ENCODE data around the gene JUNB. TPM values are rescaled to one million over a fixed set of nuclear protein-coding genes. Genes with fewer than 3 reads are reported as not detected.
"Not testable (repeated sequence)": the region's sequence is repeated elsewhere in the genome, so short reads cannot be mapped to it uniquely, and the experiment has no call there.

JUNB gene
- total and polyA plus RNA-seq, 10 donors = 57.5 to 363 (median 169) TPM

- peak in 1 of 11 experiments; percentile 8 for TF ChIP-seq CTCF (IDR thresholded peaks at IDR 0.05 in 8 of 11, conservative IDR thresholded peaks at IDR 0.05 in 3 of 11)
- H3K4me1 ChIP-seq = peaks cover 27 to 67% (median 55%) of the 10 kb centered on the region in 6 donors
- H3K36me3 ChIP-seq = peaks cover 0 to 38% (median 9%) of the 10 kb centered on the region in 6 donors
- intact Hi-C loops (cut with DNase I; ENCODE audit: low total_unique reads) = loop anchor here (5.0 kb wide), 1 partner anchor 35 kb away; no protein-coding TSS in a partner anchor
- not testable (repeated sequence) for H3K27ac ChIP-seq, DNase-seq, H3K9me3 ChIP-seq, H3K4me3 ChIP-seq
- peaks cover 0 to 17% (median 0%) of the 10 kb centered on the region in 7 donors for H3K27me3 ChIP-seq (replicated peaks in 1 of 7)
- 94 to 98% (median 96%) methylated on average over 7 of the region's 7 CpGs for WGBS, 5 donors
Measured at GRCh38 chr19:12797607-12798006, 6.3 kb downstream of the JUNB start.

- no peaks in the 10 kb centered on the region for H3K9me3 ChIP-seq
- H3K36me3 ChIP-seq = peaks cover 0 to 38% (median 9%) of the 10 kb centered on the region in 6 donors
- intact Hi-C loops (cut with DNase I; ENCODE audit: low total_unique reads) = loop anchor here (5.0 kb wide), 1 partner anchor 38 kb away; no protein-coding TSS in a partner anchor
- TF ChIP-seq POLR2A (IDR thresholded peaks at IDR 0.05) (no peak), POLR2AphosphoS5 (IDR thresholded peaks at IDR 0.05) (no peak), CTCF (IDR thresholded peaks at IDR 0.05 in 8 of 11, conservative IDR thresholded peaks at IDR 0.05 in 3 of 11) (no peak)
- H3K27ac ChIP-seq = peak overlapping the region in 2 of 8 donors; percentile 80 to 82
- peak overlapping the region in 3 of 8 donors; percentile 86 to 90 (median 89) for H3K4me3 ChIP-seq
- H3K4me1 ChIP-seq = peaks cover 20 to 61% (median 44%) of the 10 kb centered on the region in 6 donors
- peaks cover 0 to 20% (median 0%) of the 10 kb centered on the region in 7 donors for H3K27me3 ChIP-seq (replicated peaks in 1 of 7)
- DNase-seq = no peak
- WGBS, 5 donors = 94 to 97% (median 95%) methylated on average over 13 to 18 of the region's 18 CpGs
Measured at GRCh38 chr19:12799742-12800465, 8.6 kb downstream of the JUNB start.

GRCh38 chr19:12800466-12800770, 9.1 kb downstream of the JUNB start:
- Histone ChIP-seq H3K27ac (peak overlapping the region in 2 of 8 donors; percentile 80 to 82), H3K27me3 (replicated peaks in 1 of 7) (peaks cover 0 to 20% (median 0%) of the 10 kb centered on the region in 7 donors), H3K4me3 (peak overlapping the region in 6 of 8 donors; percentile 11 to 90 (median 78)), H3K9me3 (no peaks in the 10 kb centered on the region), H3K4me1 (peaks cover 20 to 55% (median 39%) of the 10 kb centered on the region in 6 donors), H3K36me3 (peaks cover 0 to 38% (median 9%) of the 10 kb centered on the region in 6 donors)
- TF ChIP-seq POLR2A (IDR thresholded peaks at IDR 0.05) (no peak), CTCF (IDR thresholded peaks at IDR 0.05 in 8 of 11, conservative IDR thresholded peaks at IDR 0.05 in 3 of 11) (no peak), POLR2AphosphoS5 (IDR thresholded peaks at IDR 0.05) (no peak)
- intact Hi-C loops (cut with DNase I; ENCODE audit: low total_unique reads) = no loop called here
- no peak for DNase-seq
- WGBS, 5 donors = 67 to 92% (median 86%) methylated on average over 1 of the region's 1 CpG; no CpG with 5 or more reads in 1 of the 5 donors

GRCh38 chr19:12800923-12801465, 9.7 kb downstream of the JUNB start:
- Histone ChIP-seq H3K4me3 (peak overlapping the region; percentile 51 to 90 (median 78)), H3K27me3 (replicated peaks in 1 of 7) (peaks cover 0 to 20% (median 0%) of the 10 kb centered on the region in 7 donors), H3K27ac (peak overlapping the region in 7 of 8 donors; percentile 52 to 82 (median 73)), H3K4me1 (peaks cover 19 to 52% (median 36%) of the 10 kb centered on the region in 6 donors), H3K36me3 (peaks cover 0 to 38% (median 9%) of the 10 kb centered on the region in 6 donors), H3K9me3 (no peaks in the 10 kb centered on the region)
- DNase-seq = peak; percentile 84
- TF ChIP-seq POLR2AphosphoS5 (IDR thresholded peaks at IDR 0.05) = no peak
- no peak for TF ChIP-seq CTCF (IDR thresholded peaks at IDR 0.05 in 8 of 11, conservative IDR thresholded peaks at IDR 0.05 in 3 of 11)
- no peak for TF ChIP-seq POLR2A (IDR thresholded peaks at IDR 0.05)
- WGBS, 5 donors = 6 to 33% (median 13%) methylated on average over 17 to 38 of the region's 38 CpGs
- intact Hi-C loops (cut with DNase I; ENCODE audit: low total_unique reads) = no loop called here
